SU-DHL-6 (cell line): ENCODE measurements around the gene EFHB.

ENCODE experiments used
- H2AFZ ChIP-seq: fragments of 200-600 bp; sonication (generic); 2 replicates; pipeline ENCODE4 v1.6.1; 2014; ENCODE audit warnings: low read depth, mild to moderate bottlenecking, moderate library complexity, mixed read lengths, antibody characterized with exemption, low read length; ENCODE audit not compliant: severe bottlenecking
- H3F3A ChIP-seq: fragments of 200-600 bp; shearing (Covaris generic); 2 replicates; pipeline ENCODE4 v1.6.0; 2016; ENCODE audit warnings: antibody characterized with exemption, mild to moderate bottlenecking; ENCODE audit not compliant: insufficient read depth
- H3K27ac ChIP-seq: fragments of 200-600 bp; sonication (generic); 2 replicates; pipeline ENCODE4 v1.5.1; 2016; ENCODE audit warnings: low read depth, mild to moderate bottlenecking, low read length, moderate library complexity, mixed read lengths
- H3K27me3 ChIP-seq: fragments of 200-600 bp; sonication (generic), shearing (Covaris generic); 2 replicates; pipeline ENCODE4 v1.6.0; 2014; ENCODE audit warnings: mild to moderate bottlenecking, low read length
- H3K36me3 ChIP-seq: fragments of 200-600 bp; sonication (generic); 2 replicates; pipeline ENCODE4 v1.6.1; 2014; ENCODE audit warnings: mild to moderate bottlenecking, low read length, mixed read lengths
- H3K4me2 ChIP-seq: fragments of 300-600, 200-600 bp; shearing (Covaris generic), sonication (generic); 2 replicates; pipeline ENCODE4 v1.6.0; 2014; ENCODE audit warnings: low read length, low read depth, mild to moderate bottlenecking; ENCODE audit not compliant: poor library complexity, severe bottlenecking
- H3K4me3 ChIP-seq: fragments of 200-600 bp; sonication (generic); 2 replicates; pipeline ENCODE4 v1.5.1; 2014; ENCODE audit warnings: antibody characterized with exemption, low read length, mild to moderate bottlenecking, mixed read lengths; ENCODE audit not compliant: insufficient read depth, poor library complexity, severe bottlenecking
- H3K79me2 ChIP-seq: fragments of 200-600 bp; sonication (generic); 2 replicates; pipeline ENCODE4 v1.6.1; 2014; ENCODE audit warnings: mild to moderate bottlenecking, low read length, moderate library complexity; ENCODE audit not compliant: insufficient read depth
- H3K9ac ChIP-seq: fragments of 200-600 bp; sonication (generic); 2 replicates; pipeline ENCODE4 v1.7.0; 2014; ENCODE audit warnings: mild to moderate bottlenecking, low read length
- H3K9me2 ChIP-seq: fragments of 200-600 bp; sonication (generic); replicated peaks from 2 replicates; pipeline ENCODE4 v1.6.1; 2014; ENCODE audit warnings: low read length; ENCODE audit not compliant: insufficient read depth
- H3K9me3 ChIP-seq: fragments of 200-600 bp; sonication (generic); 2 replicates; pipeline ENCODE4 v1.6.1; 2014; ENCODE audit warnings: low read length, mixed read lengths; ENCODE audit not compliant: insufficient read depth
- H4K20me1 ChIP-seq: fragments of 200-600 bp; sonication (generic); 2 replicates; pipeline ENCODE4 v1.6.1; 2014; ENCODE audit warnings: low read depth, mild to moderate bottlenecking, antibody characterized with exemption, low read length, moderate library complexity, mixed read lengths
- EZH2phosphoT487 ChIP-seq: fragments of 200-600 bp; sonication (generic), shearing (Covaris generic); conservative IDR thresholded peaks from 2 replicates; pipeline ENCODE4 v1.6.1; 2018; ENCODE audit warnings: mild to moderate bottlenecking, antibody characterized with exemption, low read length, moderate library complexity, mixed read lengths
- TF ChIP-seq, protein P1 (sequence below): fragments of 200-600 bp; sonication (generic); IDR thresholded peaks from one replicate; pipeline ENCODE4 v1.5.1; 2017; ENCODE audit warnings: antibody characterized with exemption, mild to moderate bottlenecking, low read length, moderate library complexity; ENCODE audit not compliant: insufficient read depth, poor library complexity, severe bottlenecking

EFHB gene

DNA sequence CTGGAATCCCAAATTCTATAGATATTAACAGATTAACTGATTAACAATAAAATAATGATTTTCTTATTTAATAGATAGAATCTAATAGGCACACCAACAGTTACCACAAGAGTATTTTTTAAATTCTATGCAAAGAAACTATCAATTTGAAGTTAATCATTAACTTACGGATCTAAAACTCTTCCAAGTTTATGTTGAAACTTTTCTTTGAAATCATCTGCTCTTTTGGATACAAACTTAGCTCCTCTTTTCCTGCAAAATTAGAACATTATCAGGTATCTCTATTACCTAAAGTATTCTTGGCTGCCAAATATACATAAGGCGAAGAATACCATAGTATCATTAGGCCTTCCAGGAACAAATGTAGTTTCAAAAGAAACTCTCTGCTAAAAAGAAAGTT, 34.8 kb downstream of the EFHB start:
- TF ChIP-seq, protein P1, sequence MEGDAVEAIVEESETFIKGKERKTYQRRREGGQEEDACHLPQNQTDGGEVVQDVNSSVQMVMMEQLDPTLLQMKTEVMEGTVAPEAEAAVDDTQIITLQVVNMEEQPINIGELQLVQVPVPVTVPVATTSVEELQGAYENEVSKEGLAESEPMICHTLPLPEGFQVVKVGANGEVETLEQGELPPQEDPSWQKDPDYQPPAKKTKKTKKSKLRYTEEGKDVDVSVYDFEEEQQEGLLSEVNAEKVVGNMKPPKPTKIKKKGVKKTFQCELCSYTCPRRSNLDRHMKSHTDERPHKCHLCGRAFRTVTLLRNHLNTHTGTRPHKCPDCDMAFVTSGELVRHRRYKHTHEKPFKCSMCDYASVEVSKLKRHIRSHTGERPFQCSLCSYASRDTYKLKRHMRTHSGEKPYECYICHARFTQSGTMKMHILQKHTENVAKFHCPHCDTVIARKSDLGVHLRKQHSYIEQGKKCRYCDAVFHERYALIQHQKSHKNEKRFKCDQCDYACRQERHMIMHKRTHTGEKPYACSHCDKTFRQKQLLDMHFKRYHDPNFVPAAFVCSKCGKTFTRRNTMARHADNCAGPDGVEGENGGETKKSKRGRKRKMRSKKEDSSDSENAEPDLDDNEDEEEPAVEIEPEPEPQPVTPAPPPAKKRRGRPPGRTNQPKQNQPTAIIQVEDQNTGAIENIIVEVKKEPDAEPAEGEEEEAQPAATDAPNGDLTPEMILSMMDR: no peak
- no peak for TF ChIP-seq EZH2phosphoT487
- H3K9ac ChIP-seq: no peak overlapping the region
- no peak overlapping the region for H3K27ac ChIP-seq
- H4K20me1 ChIP-seq: no peaks in the 10 kb centered on the region
- H3K27me3 ChIP-seq: no peaks in the 10 kb centered on the region
- H3K79me2 ChIP-seq: no peaks in the 10 kb centered on the region
- H2AFZ ChIP-seq: no peak overlapping the region
- no peak overlapping the region for H3K4me3 ChIP-seq
- H3K4me2 ChIP-seq: no peak overlapping the region
- H3K9me2 ChIP-seq: no peaks in the 10 kb centered on the region
- H3K36me3 ChIP-seq: no peaks in the 10 kb centered on the region
- H3F3A ChIP-seq: no peaks in the 10 kb centered on the region
- H3K9me3 ChIP-seq: no peaks in the 10 kb centered on the region

DNA sequence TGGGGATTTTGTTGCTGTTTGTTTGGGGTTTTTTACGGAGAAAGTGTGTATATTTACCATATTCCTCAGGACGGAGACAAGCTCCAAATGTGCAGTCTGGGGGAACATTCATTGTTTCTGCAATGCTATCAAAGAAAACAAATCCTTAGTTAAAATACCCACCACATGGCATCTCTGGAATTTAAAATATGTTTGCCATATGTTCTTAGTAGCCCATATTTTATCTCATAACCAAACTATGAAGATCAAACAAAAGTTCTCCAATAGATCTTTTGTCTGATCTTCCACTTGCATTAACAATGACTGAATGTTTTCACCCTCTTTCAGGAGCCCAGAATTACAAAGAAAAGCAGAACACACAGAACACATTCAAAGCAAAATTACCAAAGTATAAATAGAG, 35.3 kb downstream of the EFHB start:
- H3K4me2 ChIP-seq: no peak overlapping the region
- H3K27me3 ChIP-seq: no peaks in the 10 kb centered on the region
- no peaks in the 10 kb centered on the region for H3F3A ChIP-seq
- no peaks in the 10 kb centered on the region for H3K9me2 ChIP-seq
- no peaks in the 10 kb centered on the region for H3K79me2 ChIP-seq
- H4K20me1 ChIP-seq: no peaks in the 10 kb centered on the region
- TF ChIP-seq EZH2phosphoT487: no peak
- TF ChIP-seq, protein P1: no peak
- no peaks in the 10 kb centered on the region for H3K9me3 ChIP-seq
- H2AFZ ChIP-seq: no peak overlapping the region
- H3K27ac ChIP-seq: no peak overlapping the region
- no peaks in the 10 kb centered on the region for H3K36me3 ChIP-seq
- H3K4me3 ChIP-seq: no peak overlapping the region
- H3K9ac ChIP-seq: no peak overlapping the region

DNA sequence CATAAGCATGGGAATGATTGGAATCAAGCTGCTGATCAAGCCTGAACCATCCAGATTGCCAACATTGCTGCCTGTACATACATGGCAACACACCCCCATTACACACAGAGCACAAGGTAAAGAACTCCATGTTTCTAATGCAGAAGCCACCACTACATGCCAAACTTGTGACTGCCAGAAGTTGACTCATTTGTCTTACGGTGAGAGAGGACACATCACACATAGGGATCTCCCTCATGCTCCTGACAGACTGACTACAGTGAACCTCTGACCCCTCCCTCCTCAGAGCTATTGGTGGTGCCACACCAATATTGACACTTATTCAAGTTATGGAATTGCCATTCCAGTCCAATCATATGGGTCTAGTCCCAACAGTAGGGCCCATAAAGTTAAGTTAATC, 42.3 kb downstream of the EFHB start:
- TF ChIP-seq, protein P1: no peak
- no peak for TF ChIP-seq EZH2phosphoT487
- Histone ChIP-seq H3K36me3 (no peaks in the 10 kb centered on the region), H3K9ac (no peak overlapping the region), H3K4me2 (no peak overlapping the region), H4K20me1 (no peaks in the 10 kb centered on the region), H3K27me3 (no peaks in the 10 kb centered on the region), H3K4me3 (no peak overlapping the region), H3K9me3 (no peaks in the 10 kb centered on the region), H3K27ac (no peak overlapping the region), H3K9me2 (no peaks in the 10 kb centered on the region), H2AFZ (no peak overlapping the region), H3F3A (no peaks in the 10 kb centered on the region), H3K79me2 (no peaks in the 10 kb centered on the region)
